Peyer's patch (tissue), 4 donors: ENCODE results near the gene EZH1. TPM values are rescaled to one million over a fixed set of nuclear protein-coding genes. Genes with fewer than 3 reads are reported as not detected.

ENCODE experiments used
- DNase-seq, 3 donors: peaks; one replicate each; pipeline ENCODE4 v3.0.0-alpha.2; 2017 to 2019
- H3K27ac ChIP-seq, 4 donors: fragments of 200-600 bp; sonication (generic); one replicate each; pipeline ENCODE4 v1.5.1; 2016 to 2019
- H3K27me3 ChIP-seq, 2 donors: fragments of 200-600 bp; sonication (generic); one replicate each; pipeline ENCODE4 v1.5.1; 2019
- H3K36me3 ChIP-seq, 3 donors: fragments of 200-600 bp; sonication (generic); one replicate each; pipeline ENCODE4 v1.5.1; 2016 to 2019
- H3K4me1 ChIP-seq, 4 donors: fragments of 200-600 bp; sonication (generic); one replicate each; pipeline ENCODE4 v1.5.1; 2016 to 2019
- H3K4me3 ChIP-seq, 4 donors: fragments of 200-600 bp; sonication (generic); 1 replicate in 3 of 4; 2 replicates in 1 of 4; pipeline ENCODE4 v1.5.1; 2016 to 2019; ENCODE audit warnings: mild to moderate bottlenecking in 1 of 4
- H3K9me3 ChIP-seq, 4 donors: fragments of 200-600 bp; sonication (generic); one replicate each; pipeline ENCODE4 v1.5.1; 2016 to 2019; ENCODE audit warnings: mild to moderate bottlenecking in 1 of 4
- POLR2A ChIP-seq, 2 donors: fragments of 450-650 bp; IDR thresholded peaks; one replicate each; pipeline ENCODE4 v1.5.1; 2017; ENCODE audit warnings: antibody characterized with exemption in 2 of 2, mild to moderate bottlenecking in 2 of 2, moderate library complexity in 2 of 2
- small RNA-seq, 2 donors: library from RNA; depleted of rRNA; stranded (forward); fragments of <200 nt; gene quantifications; one replicate each; pipeline ENCODE3, GENCODE V24; 2016
- total RNA-seq, 4 donors: library from RNA; depleted of rRNA; stranded (reverse); fragments of >200 nt; gene quantifications; one replicate each; pipeline ENCODE4 v1.1.0, GENCODE V29; 2016
- TF ChIP-seq, protein P1 (sequence below), 6 experiments: fragments of 450-650 bp in 4 of 6; fragments of 200-600 bp in 2 of 6; sonication (generic) in 1 of 6; IDR thresholded peaks; one replicate each; pipeline ENCODE4 v1.5.1; 2017 to 2019; ENCODE audit warnings: antibody characterized with exemption in 6 of 6, mild to moderate bottlenecking in 3 of 6, moderate library complexity in 1 of 6

The EZH1 gene
- total RNA-seq, 4 donors from 2014 or later: 33.5 to 120 (median 64.4) TPM

DNA sequence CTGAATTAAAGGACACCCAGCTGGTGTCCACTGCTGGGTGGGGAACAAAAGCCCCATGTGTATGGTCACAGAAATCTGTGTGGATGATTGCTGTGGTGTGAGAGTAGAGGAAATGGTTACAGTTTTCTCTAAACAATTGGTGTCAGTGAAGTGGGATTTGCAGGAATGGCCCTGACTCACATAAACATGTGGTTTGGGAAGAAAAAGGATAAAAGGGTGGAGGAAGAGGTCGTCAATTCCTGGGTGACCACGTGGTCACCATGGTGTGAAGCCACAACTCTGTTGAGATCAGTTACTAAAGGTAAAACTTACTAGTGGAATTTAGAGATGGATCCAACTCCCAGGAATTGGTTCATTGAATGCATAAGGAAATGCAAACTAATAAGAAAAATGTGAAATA, 89.3 kb downstream of the EZH1 start:
- no peak for DNase-seq
- Histone ChIP-seq H3K4me3 (no peak overlapping the region), H3K27ac (peak overlapping the region in 1 of 4 donors; percentile 10), H3K27me3 (no peaks in the 10 kb centered on the region), H3K36me3 (no peaks in the 10 kb centered on the region), H3K9me3 (no peaks in the 10 kb centered on the region), H3K4me1 (peaks cover 0 to 23% (median 4%) of the 10 kb centered on the region in 4 donors)
- TF ChIP-seq, protein P1, sequence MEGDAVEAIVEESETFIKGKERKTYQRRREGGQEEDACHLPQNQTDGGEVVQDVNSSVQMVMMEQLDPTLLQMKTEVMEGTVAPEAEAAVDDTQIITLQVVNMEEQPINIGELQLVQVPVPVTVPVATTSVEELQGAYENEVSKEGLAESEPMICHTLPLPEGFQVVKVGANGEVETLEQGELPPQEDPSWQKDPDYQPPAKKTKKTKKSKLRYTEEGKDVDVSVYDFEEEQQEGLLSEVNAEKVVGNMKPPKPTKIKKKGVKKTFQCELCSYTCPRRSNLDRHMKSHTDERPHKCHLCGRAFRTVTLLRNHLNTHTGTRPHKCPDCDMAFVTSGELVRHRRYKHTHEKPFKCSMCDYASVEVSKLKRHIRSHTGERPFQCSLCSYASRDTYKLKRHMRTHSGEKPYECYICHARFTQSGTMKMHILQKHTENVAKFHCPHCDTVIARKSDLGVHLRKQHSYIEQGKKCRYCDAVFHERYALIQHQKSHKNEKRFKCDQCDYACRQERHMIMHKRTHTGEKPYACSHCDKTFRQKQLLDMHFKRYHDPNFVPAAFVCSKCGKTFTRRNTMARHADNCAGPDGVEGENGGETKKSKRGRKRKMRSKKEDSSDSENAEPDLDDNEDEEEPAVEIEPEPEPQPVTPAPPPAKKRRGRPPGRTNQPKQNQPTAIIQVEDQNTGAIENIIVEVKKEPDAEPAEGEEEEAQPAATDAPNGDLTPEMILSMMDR (IDR thresholded peaks at IDR 0.05): no peak
- no peak for TF ChIP-seq POLR2A (IDR thresholded peaks at IDR 0.05)

DNA sequence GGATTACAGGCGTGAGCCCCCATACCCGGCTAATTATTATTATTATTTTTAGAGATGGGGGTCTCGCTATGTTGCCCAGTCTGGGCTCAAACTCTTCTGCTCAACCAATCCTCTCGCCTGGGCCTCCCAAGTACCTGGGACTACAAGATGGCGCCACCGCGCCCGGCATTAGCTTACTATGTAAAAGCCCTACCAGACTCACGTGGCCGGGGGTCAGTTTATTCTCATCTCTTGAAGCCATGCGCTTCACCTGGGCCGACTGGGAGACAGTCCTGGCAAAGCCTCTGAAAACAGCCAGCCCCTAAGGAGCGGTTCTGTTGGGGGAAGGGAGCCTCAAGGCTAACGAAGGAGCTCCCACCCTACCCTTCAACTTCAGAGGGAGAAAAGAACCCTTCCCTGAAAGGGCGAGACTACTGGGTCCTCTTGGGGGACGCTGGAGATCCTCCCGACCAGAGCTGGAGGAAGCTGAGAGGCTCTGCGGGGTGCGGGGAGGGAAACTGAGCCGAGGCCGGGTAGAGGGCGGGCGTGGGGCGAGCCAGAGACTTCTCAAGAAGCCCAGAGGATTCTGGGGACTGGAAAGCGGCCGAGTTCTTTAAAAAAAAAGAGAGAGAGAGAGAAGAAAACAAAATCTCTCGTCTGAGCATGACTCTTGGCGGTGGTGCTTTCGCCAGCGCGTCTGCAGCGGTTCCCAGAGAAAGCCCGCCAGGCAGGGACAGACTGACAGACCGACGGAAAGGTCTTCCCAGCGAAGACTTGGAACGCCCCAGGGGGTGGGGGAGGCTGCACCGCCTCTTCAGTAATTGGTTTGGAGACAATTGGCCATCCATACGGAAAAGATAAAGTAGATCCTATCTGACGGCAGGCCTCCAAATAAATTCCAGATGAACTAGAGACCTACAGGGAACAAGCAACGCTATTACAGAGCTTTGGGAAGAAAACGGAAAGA, 91.4 kb downstream of the EZH1 start:
- Histone ChIP-seq H3K27ac (peak overlapping the region; percentile 17 to 63 (median 32)), H3K9me3 (no peaks in the 10 kb centered on the region), H3K36me3 (no peaks in the 10 kb centered on the region), H3K27me3 (no peaks in the 10 kb centered on the region), H3K4me1 (peaks cover 0 to 4% (median 0%) of the 10 kb centered on the region in 4 donors), H3K4me3 (peak overlapping the region in 2 of 4 donors; percentile 5 to 33)
- peak in 1 of 3 donors; percentile 49 for DNase-seq
- no peak for TF ChIP-seq POLR2A (IDR thresholded peaks at IDR 0.05)
- TF ChIP-seq, protein P1 (IDR thresholded peaks at IDR 0.05): no peak

DNA sequence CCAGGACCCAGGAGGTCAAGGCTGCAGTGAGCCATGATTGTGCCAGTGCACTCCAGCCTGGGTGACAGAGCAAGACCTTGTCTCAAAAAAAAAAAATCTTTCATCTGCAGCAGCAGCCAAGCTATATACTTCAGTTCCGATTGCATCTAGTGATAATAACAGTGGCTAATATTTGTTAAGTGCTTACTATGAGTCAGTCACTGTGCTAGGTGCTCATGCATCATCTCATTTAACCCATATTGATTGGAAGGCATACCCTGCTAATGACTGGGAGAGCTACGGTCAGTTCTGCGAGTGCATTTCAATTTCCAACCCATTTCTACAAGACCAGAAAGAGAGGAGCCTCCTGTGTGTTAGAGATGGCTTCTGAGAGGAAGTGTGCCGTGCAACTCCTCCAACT, 93.4 kb downstream of the EZH1 start:
- Histone ChIP-seq H3K4me3 (no peak overlapping the region), H3K4me1 (peaks cover 0 to 4% (median 0%) of the 10 kb centered on the region in 4 donors), H3K27ac (no peak overlapping the region), H3K36me3 (no peaks in the 10 kb centered on the region), H3K9me3 (no peaks in the 10 kb centered on the region), H3K27me3 (no peaks in the 10 kb centered on the region)
- DNase-seq: no peak
- no peak for TF ChIP-seq POLR2A (IDR thresholded peaks at IDR 0.05)
- TF ChIP-seq, protein P1 (IDR thresholded peaks at IDR 0.05): no peak

Small RNA genes within 50 kb of the gene (small RNA-seq; reads per million reads assigned to genes)
- gene HMGN2P15: 0 reads per million in 2 donors
- gene MIR6780A: 0 reads per million in 2 donors

Other genes with a start within 250 kb of the EZH1 start
- gene NAGLU, start 208.8 kb downstream of the EZH1 start, total RNA-seq: 10 to 100 TPM; 12.4 to 79.2 (median 62.7) TPM
- gene HSD17B1, start 192.1 kb downstream of the EZH1 start, total RNA-seq: 1 to 10 TPM in 2 of 4 donors, under 1 TPM in 1, not detected in 1; 0.94 to 3.9 (median 1.7) TPM
- gene COASY, start 182.9 kb downstream of the EZH1 start, total RNA-seq: 10 to 100 TPM; 42.1 to 95.4 (median 80.2) TPM
- 100 to 1,000 TPM in 3 of 4 donors, 10 to 100 TPM in 1; 65.2 to 180 (median 133) TPM for gene MLX, start 177.9 kb downstream of the EZH1 start, total RNA-seq
- 1 to 10 TPM in 2 of 4 donors, not detected in 2; 1.2 to 1.5 TPM for gene PSMC3IP, start 167.3 kb downstream of the EZH1 start, total RNA-seq
- gene RETREG3, start 135.7 kb downstream of the EZH1 start, total RNA-seq: 10 to 100 TPM; 31.4 to 66.6 (median 55.8) TPM
- 10 to 100 TPM; 19.8 to 64.4 (median 37.9) TPM for gene TUBG1, start 135.4 kb downstream of the EZH1 start, total RNA-seq
- 10 to 100 TPM in 3 of 4 donors, 1 to 10 TPM in 1; 5.6 to 79.2 (median 16.6) TPM for gene TUBG2, start 85.8 kb downstream of the EZH1 start, total RNA-seq
- 10 to 100 TPM in 2 of 4 donors, 1 to 10 TPM in 2; 3.5 to 14.0 (median 10.8) TPM for gene PLEKHH3, start 68.0 kb downstream of the EZH1 start, total RNA-seq
- 1 to 10 TPM in 1 of 4 donors, under 1 TPM in 1, not detected in 2; 0.40 to 2.8 TPM for gene CCR10, start 63.2 kb downstream of the EZH1 start, total RNA-seq
- 1 to 10 TPM in 3 of 4 donors, under 1 TPM in 1; 0.35 to 5.0 (median 1.3) TPM for gene CNTNAP1, start 62.5 kb downstream of the EZH1 start, total RNA-seq
- 1 to 10 TPM; 2.3 to 9.9 (median 4.3) TPM for gene RAMP2, start 16.2 kb upstream of the EZH1 start, total RNA-seq
- 10 to 100 TPM; 34.7 to 82.1 (median 67.5) TPM for gene VPS25, start 28.4 kb upstream of the EZH1 start, total RNA-seq
- gene WNK4, start 35.6 kb upstream of the EZH1 start, total RNA-seq: 10 to 100 TPM in 3 of 4 donors, 1 to 10 TPM in 1; 7.2 to 56.0 (median 28.7) TPM
- 100 to 1,000 TPM in 3 of 4 donors, 10 to 100 TPM in 1; 68.5 to 156 (median 139) TPM for gene COA3, start 53.7 kb upstream of the EZH1 start, total RNA-seq
- not detected for gene CNTD1, start 53.8 kb upstream of the EZH1 start, total RNA-seq
- gene BECN1, start 79.2 kb upstream of the EZH1 start, total RNA-seq: 100 to 1,000 TPM in 3 of 4 donors, 10 to 100 TPM in 1; 81.6 to 171 (median 122) TPM
- gene PSME3, start 88.4 kb upstream of the EZH1 start, total RNA-seq: 10 to 100 TPM; 45.6 to 75.9 (median 59.8) TPM
- gene AOC2, start 99.5 kb upstream of the EZH1 start, total RNA-seq: 1 to 10 TPM in 2 of 4 donors, under 1 TPM in 1, not detected in 1; 0.70 to 2.3 (median 1.6) TPM
- 10 to 100 TPM in 1 of 4 donors, 1 to 10 TPM in 3; 3.3 to 11.4 (median 7.0) TPM for gene AOC3, start 106.2 kb upstream of the EZH1 start, total RNA-seq
- 10 to 100 TPM in 3 of 4 donors, 1 to 10 TPM in 1; 2.5 to 97.8 (median 66.0) TPM for gene G6PC1, start 155.8 kb upstream of the EZH1 start, total RNA-seq
- gene AARSD1, start 219.4 kb upstream of the EZH1 start, total RNA-seq: 10 to 100 TPM; 12.6 to 33.5 (median 26.5) TPM
- 1 to 10 TPM in 3 of 4 donors, not detected in 1; 1.6 to 6.9 (median 5.5) TPM for gene PTGES3L, start 235.0 kb upstream of the EZH1 start, total RNA-seq
- 10 to 100 TPM; 17.2 to 37.3 (median 26.9) TPM for gene RUNDC1, start 235.5 kb upstream of the EZH1 start, total RNA-seq